Naive thymus-derived CD8-positive, alpha-beta T cell (primary cell): ENCODE data around the gene MT4. TPM values are rescaled to one million over a fixed set of nuclear protein-coding genes. Genes with fewer than 3 reads are reported as not detected.

ENCODE experiments used
- ATAC-seq, 2 donors: fragments of 150-1000 bp; cut with Tn5 transposase in 1 of 2; sonication (Bioruptor Pico), chemical (Tn5 transposase) in 1 of 2; 1 replicate in 1 of 2; 2 replicates in 1 of 2; pipeline ENCODE4 v1.10.0; 2021; ENCODE audit warnings: mild to moderate bottlenecking in 2 of 2, moderate library complexity in 2 of 2
- POLR2A ChIA-PET: fragments of 350-600 bp; sonication (Branson Sonifier 250); formaldehyde crosslinking; loops from one replicate; lab custom pipeline; 2021; ENCODE audit warnings: antibody characterized with exemption; lab: Charles Lee
- DNase-seq, 10 donors: peaks; one replicate each; pipeline versions ENCODE4 v3.0.0 to v3.0.0-alpha.2; 2020 to 2022
- H3K27ac Mint-ChIP-seq, 10 donors: one replicate each; pipeline ENCODE4 v1.8.0; 2020 to 2022; ENCODE audit warnings: mild to moderate bottlenecking in 10 of 10, mixed read lengths in 10 of 10, moderate library complexity in 4 of 10, inconsistent platforms in 1 of 10
- H3K27me3 Mint-ChIP-seq, 5 donors: one replicate each; pipeline ENCODE4 v1.8.0; 2021 to 2022; ENCODE audit warnings: mixed read lengths in 5 of 5
- H3K36me3 Mint-ChIP-seq, 3 donors: one replicate each; pipeline ENCODE4 v1.8.0; 2020 to 2022; ENCODE audit warnings: mixed read lengths in 3 of 3, mild to moderate bottlenecking in 2 of 3, inconsistent platforms in 1 of 3
- H3K4me1 Mint-ChIP-seq, 4 donors: one replicate each; pipeline ENCODE4 v1.8.0; 2021 to 2022; ENCODE audit warnings: mixed read lengths in 4 of 4
- H3K4me3 Mint-ChIP-seq, 10 donors: one replicate each; pipeline ENCODE4 v1.8.0; 2020 to 2022; ENCODE audit warnings: mild to moderate bottlenecking in 10 of 10, mixed read lengths in 10 of 10, moderate library complexity in 6 of 10, inconsistent platforms in 1 of 10
- H3K9me3 Mint-ChIP-seq, 9 donors: one replicate each; pipeline ENCODE4 v1.8.0; 2020 to 2022; ENCODE audit warnings: mixed read lengths in 9 of 9, mild to moderate bottlenecking in 3 of 9, inconsistent platforms in 1 of 9, moderate library complexity in 1 of 9
- polyA plus RNA-seq, 3 donors: library from polyadenylated mRNA; unstranded; fragments of 300-500 nt; fragmentation: Illumina TruSeq; gene quantifications; one replicate each; pipeline ENCODE4 v1.2.3, GENCODE V29; 2021
- total RNA-seq, 8 experiments: library from RNA in 2 of 8; stranded (reverse) in 2 of 8; gene quantifications; one replicate each; pipeline ENCODE4 v1.2.3 and lab custom pipeline; 2021 to 2026

Gene MT4
- total and polyA plus RNA-seq, 5 experiments from 2014 or later = not detected

- H3K4me1 Mint-ChIP-seq = peaks cover 8 to 15% (median 11%) of the 10 kb centered on the region in 4 donors
- POLR2A ChIA-PET = interaction anchor here (0.7 to 1.5 kb wide), 4 partner anchors 14 to 86 kb away, joined by 3 to 4 read pairs (median 4); no protein-coding TSS in a partner anchor
- H3K27ac Mint-ChIP-seq = no peak overlapping the region
- H3K9me3 Mint-ChIP-seq = no peaks in the 10 kb centered on the region
- peaks cover 0 to 9% (median 2%) of the 10 kb centered on the region in 5 donors for H3K27me3 Mint-ChIP-seq
- DNase-seq (no peak), ATAC-seq (no peak)
- H3K36me3 Mint-ChIP-seq = peaks cover 0 to 2% (median 0%) of the 10 kb centered on the region in 3 donors
- H3K4me3 Mint-ChIP-seq = peak overlapping the region in 1 of 10 donors; percentile 16
These were observed 26.6 kb downstream of the MT4 start for GRCh38 chr16:56591377-56592060.

GRCh38 chr16:56593573-56594291 lies 28.9 kb downstream of the MT4 start:
- no peak for ATAC-seq

GRCh38 chr16:56594292-56594619 lies 29.4 kb downstream of the MT4 start:
- H3K27me3 Mint-ChIP-seq = peaks cover 0 to 5% (median 2%) of the 10 kb centered on the region in 5 donors
- H3K4me1 Mint-ChIP-seq = peaks cover 5 to 13% (median 9%) of the 10 kb centered on the region in 4 donors
- H3K36me3 Mint-ChIP-seq = peaks cover 0 to 2% (median 0%) of the 10 kb centered on the region in 3 donors
- POLR2A ChIA-PET = interaction anchor here (0.6 kb wide), 1 partner anchor 120 kb away, joined by 4 read pairs; no protein-coding TSS in a partner anchor
- DNase-seq (no peak), ATAC-seq (no peak)
- no peak overlapping the region for H3K4me3 Mint-ChIP-seq
- peak overlapping the region in 1 of 10 donors; percentile 56 for H3K27ac Mint-ChIP-seq
- H3K9me3 Mint-ChIP-seq = no peaks in the 10 kb centered on the region

More at GRCh38 chr16:56593573-56594291, 28.9 kb downstream of the MT4 start:
- H3K4me3 Mint-ChIP-seq = no peak overlapping the region
- DNase-seq = no peak
- peaks cover 0 to 2% (median 0%) of the 10 kb centered on the region in 3 donors for H3K36me3 Mint-ChIP-seq
- H3K9me3 Mint-ChIP-seq = no peaks in the 10 kb centered on the region
- POLR2A ChIA-PET = interaction anchor here (0.6 kb wide), 1 partner anchor 120 kb away, joined by 4 read pairs; no protein-coding TSS in a partner anchor
- H3K27me3 Mint-ChIP-seq = peaks cover 0 to 7% (median 2%) of the 10 kb centered on the region in 5 donors
- no peak overlapping the region for H3K27ac Mint-ChIP-seq
- H3K4me1 Mint-ChIP-seq = peaks cover 7 to 15% (median 11%) of the 10 kb centered on the region in 4 donors

- POLR2A ChIA-PET = interaction anchor here (0.7 to 1.1 kb wide), 5 partner anchors 8 to 102 kb away, joined by 3 to 11 read pairs (median 4); partner anchors contain the start of genes MT2A and MT3
- peaks cover 0 to 6% (median 0%) of the 10 kb centered on the region in 5 donors for H3K27me3 Mint-ChIP-seq
- peaks cover 0 to 9% (median 3%) of the 10 kb centered on the region in 4 donors for H3K4me1 Mint-ChIP-seq
- H3K36me3 Mint-ChIP-seq = no peaks in the 10 kb centered on the region
- DNase-seq (peak in 1 of 10 donors; percentile 36), ATAC-seq (peak; percentile 38 to 46)
- peak overlapping the region in 2 of 10 donors; percentile 17 to 38 for H3K27ac Mint-ChIP-seq
- H3K9me3 Mint-ChIP-seq = no peaks in the 10 kb centered on the region
- H3K4me3 Mint-ChIP-seq = no peak overlapping the region
These were observed 35.6 kb downstream of the MT4 start for GRCh38 chr16:56600398-56600999.

- Mint-ChIP-seq H3K4me1 (peaks cover 0 to 14% (median 9%) of the 10 kb centered on the region in 4 donors), H3K27me3 (peaks cover 0 to 6% (median 0%) of the 10 kb centered on the region in 5 donors), H3K36me3 (no peaks in the 10 kb centered on the region), H3K9me3 (no peaks in the 10 kb centered on the region), H3K4me3 (no peak overlapping the region), H3K27ac (no peak overlapping the region)
- POLR2A ChIA-PET = interaction anchor here (0.7 to 1.1 kb wide), 2 partner anchors 24 to 54 kb away, joined by 3 read pairs; no protein-coding TSS in a partner anchor
- ATAC-seq (no peak), DNase-seq (no peak)
These were observed 36.5 kb downstream of the MT4 start for GRCh38 chr16:56601325-56601724.

- DNase-seq = no peak
- Mint-ChIP-seq H3K27ac (peak overlapping the region in 4 of 10 donors; percentile 25 to 65 (median 56)), H3K9me3 (no peaks in the 10 kb centered on the region), H3K36me3 (no peaks in the 10 kb centered on the region), H3K4me1 (peaks cover 13 to 33% (median 27%) of the 10 kb centered on the region in 4 donors), H3K4me3 (no peak overlapping the region), H3K27me3 (peaks cover 0 to 6% (median 0%) of the 10 kb centered on the region in 5 donors)
- POLR2A ChIA-PET = interaction anchor here (1.7 to 2.0 kb wide), 2 partner anchors 53 to 79 kb away, joined by 4 to 7 read pairs; partner anchors contain the start of genes MT1F and MT1X
- ATAC-seq = no peak
These were observed 38.7 kb downstream of the MT4 start for GRCh38 chr16:56603589-56603988.

- Mint-ChIP-seq H3K9me3 (no peaks in the 10 kb centered on the region), H3K4me3 (no peak overlapping the region), H3K36me3 (no peaks in the 10 kb centered on the region), H3K27me3 (peaks cover 0 to 6% (median 0%) of the 10 kb centered on the region in 5 donors), H3K27ac (peak overlapping the region in 8 of 10 donors; percentile 6 to 91 (median 70)), H3K4me1 (peaks cover 19 to 46% (median 38%) of the 10 kb centered on the region in 4 donors)
- no peak for ATAC-seq
- no peak for DNase-seq
- POLR2A ChIA-PET = interaction anchor here (0.6 to 4.8 kb wide), 9 partner anchors 13 to 103 kb away, joined by 3 to 21 read pairs (median 4); partner anchors contain the start of genes MT1F, MT1X and MT3
These were observed 40.1 kb downstream of the MT4 start for GRCh38 chr16:56604966-56605365.

- Mint-ChIP-seq H3K27ac (peak overlapping the region in 7 of 10 donors; percentile 78 to 98 (median 94)), H3K4me3 (no peak overlapping the region), H3K36me3 (no peaks in the 10 kb centered on the region), H3K9me3 (no peaks in the 10 kb centered on the region), H3K4me1 (peaks cover 23 to 48% (median 42%) of the 10 kb centered on the region in 4 donors), H3K27me3 (peaks cover 0 to 2% (median 0%) of the 10 kb centered on the region in 5 donors)
- DNase-seq = no peak
- POLR2A ChIA-PET = interaction anchor here (0.6 to 4.8 kb wide), 11 partner anchors 10 to 103 kb away, joined by 3 to 21 read pairs (median 4); partner anchors contain the start of genes MT1F and MT1X
- no peak for ATAC-seq
These were observed 40.6 kb downstream of the MT4 start for GRCh38 chr16:56605475-56605874.

- Mint-ChIP-seq H3K4me1 (peaks cover 26 to 51% (median 47%) of the 10 kb centered on the region in 4 donors), H3K27me3 (no peaks in the 10 kb centered on the region), H3K36me3 (no peaks in the 10 kb centered on the region), H3K4me3 (peak overlapping the region in 3 of 10 donors; percentile 59 to 70 (median 65)), H3K27ac (peak overlapping the region; percentile 89 to 98 (median 96)), H3K9me3 (no peaks in the 10 kb centered on the region)
- DNase-seq (no peak), ATAC-seq (no peak)
- POLR2A ChIA-PET = interaction anchor here (1.2 to 4.8 kb wide), 10 partner anchors 10 to 102 kb away, joined by 3 to 33 read pairs (median 6); partner anchors contain the start of genes MT1E, MT1F and MT1X
These were observed 41.2 kb downstream of the MT4 start for GRCh38 chr16:56606071-56606475.

GRCh38 chr16:56606476-56607108 lies 41.7 kb downstream of the MT4 start:
- POLR2A ChIA-PET = interaction anchor here (0.8 to 4.8 kb wide), 15 partner anchors 9 to 291 kb away, joined by 3 to 33 read pairs (median 6); partner anchors contain the start of genes BBS2, MT1E, MT1F and MT1X
- no peak for DNase-seq
- Mint-ChIP-seq H3K27me3 (no peaks in the 10 kb centered on the region), H3K4me1 (peaks cover 30 to 56% (median 53%) of the 10 kb centered on the region in 4 donors), H3K36me3 (no peaks in the 10 kb centered on the region), H3K4me3 (peak overlapping the region; percentile 65 to 90 (median 79)), H3K9me3 (no peaks in the 10 kb centered on the region), H3K27ac (peak overlapping the region; percentile 89 to 98 (median 96))
- no peak for ATAC-seq

GRCh38 chr16:56607109-56607618 lies 42.3 kb downstream of the MT4 start:
- Mint-ChIP-seq H3K27me3 (no peaks in the 10 kb centered on the region), H3K36me3 (no peaks in the 10 kb centered on the region), H3K9me3 (no peaks in the 10 kb centered on the region), H3K4me1 (peaks cover 30 to 57% (median 54%) of the 10 kb centered on the region in 4 donors), H3K27ac (peak overlapping the region; percentile 89 to 98 (median 96)), H3K4me3 (peak overlapping the region; percentile 76 to 90 (median 81))
- DNase-seq = peak in 6 of 10 donors; percentile 23 to 54 (median 32)
- POLR2A ChIA-PET = interaction anchor here (0.8 to 4.8 kb wide), 14 partner anchors 9 to 290 kb away, joined by 3 to 33 read pairs (median 6); partner anchors contain the start of genes BBS2, MT1E, MT1X and MT3
- ATAC-seq = no peak
